HL-60/S4 treated with retinoic acid at 250 ng/mL for 4 days and 3 days (cell line): Measurements from ENCODE around the gene PCYT2.

ENCODE experiments used
- in situ Hi-C: fragments of 300-500 bp; cut with MboI; formaldehyde crosslinking; loops from 2 replicates; pipeline ENCODE4 v1.7.0; 2022; ENCODE audit warnings: low sequenced_read_pairs

The PCYT2 gene

GRCh38 chr17:81858967-81859905 lies 52.0 kb downstream of the PCYT2 start:
- in situ Hi-C loops: no loop called here

- in situ Hi-C loops: no loop called here
Measured at GRCh38 chr17:81858170-81858966, 52.8 kb downstream of the PCYT2 start.

- in situ Hi-C loops: no loop called here
Measured at GRCh38 chr17:81854974-81855774, 56.0 kb downstream of the PCYT2 start.

GRCh38 chr17:81852237-81852636 lies 59.0 kb downstream of the PCYT2 start:
- in situ Hi-C loops: no loop called here

- in situ Hi-C loops: no loop called here
Measured at GRCh38 chr17:81851423-81851822, 59.8 kb downstream of the PCYT2 start.
